ENCODE data around the gene AUTS2. TPM values are rescaled to one million over a fixed set of nuclear protein-coding genes. Genes with fewer than 3 reads are reported as not detected.

The AUTS2 gene
- total and polyA plus RNA-seq, 7 experiments from 2014 or later: 0.40 to 31.7 (median 4.2) TPM

- intact Hi-C loops (cut with micrococcal nuclease): no loop called here
- peaks cover 0 to 5% (median 0%) of the 10 kb centered on the region in 7 donors for H3K4me1 Mint-ChIP-seq
- H3K27ac Mint-ChIP-seq: no peak overlapping the region
- no peaks in the 10 kb centered on the region for H3K36me3 Mint-ChIP-seq
- ChIA-PET POLR2A (no interaction called here), CTCF (no interaction called here)
- Histone ChIP-seq H3K4me3 (ENCODE audit: low read length) (no peak overlapping the region), H3K4me1 (ENCODE audit: control insufficient read depth in 2 of 2, insufficient read depth in 2 of 2, low read length in 2 of 2) (no peaks in the 10 kb centered on the region), H3K27me3 (ENCODE audit: control insufficient read depth in 2 of 2, insufficient read depth in 2 of 2, low read length in 2 of 2) (no peaks in the 10 kb centered on the region), H3K9me3 (ENCODE audit: control insufficient read depth in 2 of 3, low read length in 3 of 3) (no peaks in the 10 kb centered on the region), H3K27ac (ENCODE audit: low read depth, low read length) (no peak overlapping the region), H3K36me3 (ENCODE audit: control insufficient read depth in 2 of 3, insufficient read depth in 3 of 3, low read length in 3 of 3) (no peaks in the 10 kb centered on the region)
- ATAC-seq (no peak), DNase-seq (no peak)
- H3K4me3 Mint-ChIP-seq: no peak overlapping the region
- H3K27me3 Mint-ChIP-seq: no peaks in the 10 kb centered on the region
- peaks cover 0 to 10% (median 0%) of the 10 kb centered on the region in 11 donors for H3K9me3 Mint-ChIP-seq
These were observed 617.2 kb downstream of the AUTS2 start for GRCh38 chr7:70215491-70215890.

GRCh38 chr7:70217571-70217970 lies 619.3 kb downstream of the AUTS2 start:
- no peak for DNase-seq

DNA sequence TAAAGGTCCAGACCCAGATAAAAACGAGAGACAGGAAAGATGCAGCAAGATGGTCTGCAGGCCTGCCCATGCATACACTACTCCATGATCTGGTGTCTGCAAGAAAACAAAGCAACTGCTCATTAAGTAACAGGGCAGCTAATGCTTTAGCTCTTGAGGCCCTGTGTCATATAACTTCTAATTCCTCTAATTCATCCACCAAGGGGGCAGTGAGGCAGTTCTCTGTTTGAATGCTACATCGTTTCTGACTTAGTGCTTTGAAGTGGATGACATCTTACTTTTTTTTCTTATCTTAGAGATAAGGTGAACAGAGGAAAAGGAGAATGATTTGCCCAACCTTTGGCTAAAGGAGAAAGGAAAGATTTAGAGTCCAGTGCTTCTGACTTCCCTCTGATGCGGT lies 619.7 kb downstream of the AUTS2 start:
- H3K36me3 ChIP-seq (ENCODE audit: control insufficient read depth in 2 of 3, insufficient read depth in 3 of 3, low read length in 3 of 3): no peaks in the 10 kb centered on the region
- CTCF ChIA-PET: no interaction called here
- intact Hi-C loops (cut with micrococcal nuclease): no loop called here
- no peak overlapping the region for H3K27ac Mint-ChIP-seq
- no peak overlapping the region for H3K4me3 Mint-ChIP-seq
- H3K27ac ChIP-seq (ENCODE audit: low read depth, low read length): no peak overlapping the region
- DNase-seq: no peak
- no peaks in the 10 kb centered on the region for H3K27me3 Mint-ChIP-seq
- H3K4me1 ChIP-seq (ENCODE audit: control insufficient read depth in 2 of 2, insufficient read depth in 2 of 2, low read length in 2 of 2): no peaks in the 10 kb centered on the region
- POLR2A ChIA-PET: no interaction called here
- peaks cover 0 to 5% (median 0%) of the 10 kb centered on the region in 7 donors for H3K4me1 Mint-ChIP-seq
- H3K36me3 Mint-ChIP-seq: no peaks in the 10 kb centered on the region
- H3K4me3 ChIP-seq (ENCODE audit: low read length): no peak overlapping the region
- ATAC-seq: no peak
- no peaks in the 10 kb centered on the region for H3K27me3 ChIP-seq (ENCODE audit: control insufficient read depth in 2 of 2, insufficient read depth in 2 of 2, low read length in 2 of 2)
- no peaks in the 10 kb centered on the region for H3K9me3 ChIP-seq (ENCODE audit: control insufficient read depth in 2 of 3, low read length in 3 of 3)
- peaks cover 0 to 3% (median 0%) of the 10 kb centered on the region in 11 donors for H3K9me3 Mint-ChIP-seq

More at GRCh38 chr7:70217571-70217970, 619.3 kb downstream of the AUTS2 start:
- Histone ChIP-seq H3K9me3 (ENCODE audit: control insufficient read depth in 2 of 3, low read length in 3 of 3) (no peaks in the 10 kb centered on the region), H3K4me3 (ENCODE audit: low read length) (no peak overlapping the region), H3K36me3 (ENCODE audit: control insufficient read depth in 2 of 3, insufficient read depth in 3 of 3, low read length in 3 of 3) (no peaks in the 10 kb centered on the region), H3K27me3 (ENCODE audit: control insufficient read depth in 2 of 2, insufficient read depth in 2 of 2, low read length in 2 of 2) (no peaks in the 10 kb centered on the region), H3K4me1 (ENCODE audit: control insufficient read depth in 2 of 2, insufficient read depth in 2 of 2, low read length in 2 of 2) (no peaks in the 10 kb centered on the region), H3K27ac (ENCODE audit: low read depth, low read length) (no peak overlapping the region)
- no peak overlapping the region for H3K4me3 Mint-ChIP-seq
- no peak for ATAC-seq
- no peaks in the 10 kb centered on the region for H3K27me3 Mint-ChIP-seq
- POLR2A ChIA-PET: no interaction called here
- CTCF ChIA-PET: no interaction called here
- peak overlapping the region in 1 of 9 donors; percentile 40 for H3K27ac Mint-ChIP-seq
- intact Hi-C loops (cut with micrococcal nuclease): no loop called here
- no peaks in the 10 kb centered on the region for H3K36me3 Mint-ChIP-seq
- H3K4me1 Mint-ChIP-seq: peaks cover 0 to 5% (median 0%) of the 10 kb centered on the region in 7 donors
- H3K9me3 Mint-ChIP-seq: peaks cover 0 to 5% (median 0%) of the 10 kb centered on the region in 11 donors

DNA sequence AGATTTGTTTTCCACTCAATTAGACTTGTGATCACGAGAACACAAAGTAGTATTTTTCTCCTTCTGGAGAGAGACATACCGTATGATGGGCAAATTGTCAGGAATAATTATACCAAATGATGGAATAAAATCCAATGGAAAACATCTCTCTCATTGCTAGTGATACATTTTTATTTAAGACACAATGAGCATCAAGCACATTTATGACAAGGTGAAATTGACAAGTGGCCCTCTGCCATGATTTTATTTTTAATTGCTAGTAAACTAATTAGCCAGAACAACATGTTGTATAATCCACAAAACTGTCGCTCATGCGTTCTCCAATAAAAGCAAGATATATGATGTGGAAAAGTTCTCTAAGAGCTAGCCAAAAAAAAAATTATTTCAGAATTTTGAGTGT lies 620.8 kb downstream of the AUTS2 start:
- H3K27ac Mint-ChIP-seq: no peak overlapping the region
- peaks cover 0 to 3% (median 0%) of the 10 kb centered on the region in 11 donors for H3K9me3 Mint-ChIP-seq
- Histone ChIP-seq H3K27me3 (ENCODE audit: control insufficient read depth in 2 of 2, insufficient read depth in 2 of 2, low read length in 2 of 2) (no peaks in the 10 kb centered on the region), H3K4me1 (ENCODE audit: control insufficient read depth in 2 of 2, insufficient read depth in 2 of 2, low read length in 2 of 2) (no peaks in the 10 kb centered on the region), H3K4me3 (ENCODE audit: low read length) (no peak overlapping the region), H3K27ac (ENCODE audit: low read depth, low read length) (no peak overlapping the region), H3K9me3 (ENCODE audit: control insufficient read depth in 2 of 3, low read length in 3 of 3) (no peaks in the 10 kb centered on the region), H3K36me3 (ENCODE audit: control insufficient read depth in 2 of 3, insufficient read depth in 3 of 3, low read length in 3 of 3) (no peaks in the 10 kb centered on the region)
- CTCF ChIA-PET: no interaction called here
- POLR2A ChIA-PET: no interaction called here
- ATAC-seq (no peak), DNase-seq (no peak)
- H3K4me1 Mint-ChIP-seq: peaks cover 0 to 5% (median 0%) of the 10 kb centered on the region in 7 donors
- H3K4me3 Mint-ChIP-seq: no peak overlapping the region
- no peaks in the 10 kb centered on the region for H3K36me3 Mint-ChIP-seq
- intact Hi-C loops (cut with micrococcal nuclease): no loop called here
- no peaks in the 10 kb centered on the region for H3K27me3 Mint-ChIP-seq

DNA sequence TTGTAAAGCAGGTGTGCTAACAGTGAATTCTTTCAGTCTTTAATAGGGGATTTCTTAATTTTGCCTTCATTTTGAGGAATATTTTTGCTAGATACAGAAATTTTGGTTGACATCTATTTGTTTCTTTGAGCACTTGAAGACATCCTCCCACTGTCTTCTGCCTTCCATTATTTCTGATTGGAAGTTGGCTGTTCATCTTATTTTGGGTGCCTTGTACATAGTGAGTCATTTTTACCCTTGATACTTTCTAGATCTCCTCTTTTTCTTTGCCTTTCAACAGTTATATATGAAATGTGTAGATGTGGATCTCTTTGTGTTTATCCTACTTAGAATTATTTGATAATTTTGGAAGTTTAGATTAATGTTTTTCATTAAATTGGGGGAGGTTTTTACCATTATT lies 631.0 kb downstream of the AUTS2 start:
- intact Hi-C loops (cut with micrococcal nuclease): no loop called here
- no peaks in the 10 kb centered on the region for H3K9me3 ChIP-seq (ENCODE audit: control insufficient read depth in 2 of 3, low read length in 3 of 3)
- no peak overlapping the region for H3K27ac ChIP-seq (ENCODE audit: low read depth, low read length)
- peaks cover 0 to 13% (median 5%) of the 10 kb centered on the region in 5 donors for H3K36me3 Mint-ChIP-seq
- peaks cover 8 to 38% (median 18%) of the 10 kb centered on the region in 11 donors for H3K9me3 Mint-ChIP-seq
- CTCF ChIA-PET: no interaction called here
- ATAC-seq (no peak), DNase-seq (no peak)
- no peaks in the 10 kb centered on the region for H3K27me3 Mint-ChIP-seq
- no peaks in the 10 kb centered on the region for H3K4me1 ChIP-seq (ENCODE audit: control insufficient read depth in 2 of 2, insufficient read depth in 2 of 2, low read length in 2 of 2)
- no peak overlapping the region for H3K27ac Mint-ChIP-seq
- no peaks in the 10 kb centered on the region for H3K27me3 ChIP-seq (ENCODE audit: control insufficient read depth in 2 of 2, insufficient read depth in 2 of 2, low read length in 2 of 2)
- no peak overlapping the region for H3K4me3 Mint-ChIP-seq
- POLR2A ChIA-PET: no interaction called here
- H3K4me1 Mint-ChIP-seq: no peaks in the 10 kb centered on the region
- no peaks in the 10 kb centered on the region for H3K36me3 ChIP-seq (ENCODE audit: control insufficient read depth in 2 of 3, insufficient read depth in 3 of 3, low read length in 3 of 3)
- H3K4me3 ChIP-seq (ENCODE audit: low read length): no peak overlapping the region

GRCh38 chr7:70230761-70231160 lies 632.5 kb downstream of the AUTS2 start:
- ATAC-seq (no peak), DNase-seq (no peak)
- Histone ChIP-seq H3K4me1 (ENCODE audit: control insufficient read depth in 2 of 2, insufficient read depth in 2 of 2, low read length in 2 of 2) (no peaks in the 10 kb centered on the region), H3K9me3 (ENCODE audit: control insufficient read depth in 2 of 3, low read length in 3 of 3) (no peaks in the 10 kb centered on the region), H3K27me3 (ENCODE audit: control insufficient read depth in 2 of 2, insufficient read depth in 2 of 2, low read length in 2 of 2) (no peaks in the 10 kb centered on the region), H3K4me3 (ENCODE audit: low read length) (no peak overlapping the region), H3K36me3 (ENCODE audit: control insufficient read depth in 2 of 3, insufficient read depth in 3 of 3, low read length in 3 of 3) (no peaks in the 10 kb centered on the region), H3K27ac (ENCODE audit: low read depth, low read length) (no peak overlapping the region)
- ChIA-PET CTCF (no interaction called here), POLR2A (no interaction called here)
- Mint-ChIP-seq H3K9me3 (peaks cover 8 to 38% (median 21%) of the 10 kb centered on the region in 11 donors), H3K27me3 (no peaks in the 10 kb centered on the region), H3K27ac (no peak overlapping the region), H3K4me3 (no peak overlapping the region), H3K36me3 (peaks cover 0 to 13% (median 5%) of the 10 kb centered on the region in 5 donors), H3K4me1 (no peaks in the 10 kb centered on the region)
- intact Hi-C loops (cut with micrococcal nuclease): no loop called here

- no peaks in the 10 kb centered on the region for H3K4me1 ChIP-seq (ENCODE audit: control insufficient read depth in 2 of 2, insufficient read depth in 2 of 2, low read length in 2 of 2)
- DNase-seq: no peak
- H3K27me3 ChIP-seq (ENCODE audit: control insufficient read depth in 2 of 2, insufficient read depth in 2 of 2, low read length in 2 of 2): no peaks in the 10 kb centered on the region
- Mint-ChIP-seq H3K4me3 (no peak overlapping the region), H3K9me3 (peaks cover 8 to 31% (median 19%) of the 10 kb centered on the region in 11 donors), H3K27me3 (no peaks in the 10 kb centered on the region), H3K36me3 (peaks cover 0 to 13% (median 5%) of the 10 kb centered on the region in 5 donors), H3K4me1 (no peaks in the 10 kb centered on the region), H3K27ac (no peak overlapping the region)
- no peak overlapping the region for H3K27ac ChIP-seq (ENCODE audit: low read depth, low read length)
- H3K36me3 ChIP-seq (ENCODE audit: control insufficient read depth in 2 of 3, insufficient read depth in 3 of 3, low read length in 3 of 3): no peaks in the 10 kb centered on the region
- H3K4me3 ChIP-seq (ENCODE audit: low read length): no peak overlapping the region
- no peak for ATAC-seq
- ChIA-PET CTCF (no interaction called here), POLR2A (no interaction called here)
- H3K9me3 ChIP-seq (ENCODE audit: control insufficient read depth in 2 of 3, low read length in 3 of 3): no peaks in the 10 kb centered on the region
- intact Hi-C loops (cut with micrococcal nuclease): no loop called here
These were observed 635.5 kb downstream of the AUTS2 start for GRCh38 chr7:70233776-70234175.

All from naive thymus-derived CD4-positive, alpha-beta T cell (primary cell).